Gastrocnemius medialis (tissue), 4 donors: Measurements from ENCODE around the gene FYB1. TPM values are rescaled to one million over a fixed set of nuclear protein-coding genes. Genes with fewer than 3 reads are reported as not detected.
"Not testable (repeated sequence)": the region's sequence is repeated elsewhere in the genome, so short reads cannot be mapped to it uniquely, and the experiment has no call there.

Experiments used
- ATAC-seq, 2 donors: fragments of 150-250 bp; one replicate each; pipeline ENCODE4 v1.9.1; 2016
- DNase-seq, 2 donors: peaks; one replicate each; pipeline ENCODE4 v3.0.0-alpha.2; 2019
- H3K27ac ChIP-seq, 4 donors: fragments of 200-600 bp; sonication (generic); 1 replicate in 1 of 4; 2 replicates in 3 of 4; pipeline ENCODE4 v1.5.1; 2016 to 2018; ENCODE audit warnings: mild to moderate bottlenecking in 2 of 4, moderate library complexity in 1 of 4
- H3K27me3 ChIP-seq, 3 donors: fragments of 200-600 bp; sonication (generic) in 2 of 3; 1 replicate in 1 of 3; 2 replicates in 2 of 3; pipeline versions ENCODE4 v1.5.1 to v1.6.0; 2016 to 2019; ENCODE audit warnings: mild to moderate bottlenecking in 1 of 3, moderate library complexity in 1 of 3
- H3K36me3 ChIP-seq, 2 donors: fragments of 200-600 bp; sonication (generic) in 1 of 2; one replicate each; pipeline ENCODE4 v1.5.1; 2017 to 2018
- H3K4me1 ChIP-seq, 2 donors: fragments of 200-600 bp; sonication (generic) in 1 of 2; one replicate each; pipeline ENCODE4 v1.5.1; 2016 to 2017; ENCODE audit warnings: mild to moderate bottlenecking in 2 of 2
- H3K4me3 ChIP-seq, 4 donors: fragments of 200-600 bp; sonication (generic) in 3 of 4; 1 replicate in 1 of 4; 2 replicates in 3 of 4; pipeline ENCODE4 v1.5.1; 2016 to 2019; ENCODE audit warnings: mild to moderate bottlenecking in 2 of 4
- H3K9me3 ChIP-seq, 3 donors: fragments of 200-600 bp; sonication (generic) in 2 of 3; 1 replicate in 1 of 3; 2 replicates in 2 of 3; pipeline ENCODE4 v1.5.1; 2016 to 2019
- POLR2A ChIP-seq, 2 donors: fragments of 450-650 bp; IDR thresholded peaks; one replicate each; pipeline ENCODE4 v1.6.1; 2017; ENCODE audit warnings: antibody characterized with exemption in 2 of 2, mild to moderate bottlenecking in 2 of 2, moderate library complexity in 2 of 2
- in situ Hi-C, 4 donors: fragments of 200-750 bp; cut with MboI; loops; one replicate each; pipeline versions ENCODE4 v1.15.0 to v1.8.0; 2017; ENCODE audit warnings: low sequenced_read_pairs in 4 of 4
- intact Hi-C: fragments of 100-400 bp; cut with DNase I; formaldehyde crosslinking; loops from one replicate; pipeline ENCODE4 v1.15.1; 2023; ENCODE audit warnings: low total_unique reads
- total RNA-seq, 4 donors: library from RNA; depleted of rRNA; stranded (reverse); fragments of >200 nt; gene quantifications; one replicate each; pipeline versions ENCODE4 v1.1.0 to v1.2.3, GENCODE V29; 2016
- TF ChIP-seq, protein P1 (sequence below), 5 experiments: fragments of 450-650 bp in 3 of 5; fragments of 200-600 bp in 2 of 5; sonication (generic) in 2 of 5; IDR thresholded peaks in 4 of 5; conservative IDR thresholded peaks in 1 of 5; 1 replicate in 4 of 5; 2 replicates in 1 of 5; pipeline ENCODE4 v1.5.1; 2016 to 2019; ENCODE audit warnings: antibody characterized with exemption in 5 of 5, mild to moderate bottlenecking in 3 of 5, moderate library complexity in 3 of 5

Gene FYB1
- total RNA-seq, 4 donors from 2014 or later: 1.1 to 5.6 (median 2.6) TPM

DNA sequence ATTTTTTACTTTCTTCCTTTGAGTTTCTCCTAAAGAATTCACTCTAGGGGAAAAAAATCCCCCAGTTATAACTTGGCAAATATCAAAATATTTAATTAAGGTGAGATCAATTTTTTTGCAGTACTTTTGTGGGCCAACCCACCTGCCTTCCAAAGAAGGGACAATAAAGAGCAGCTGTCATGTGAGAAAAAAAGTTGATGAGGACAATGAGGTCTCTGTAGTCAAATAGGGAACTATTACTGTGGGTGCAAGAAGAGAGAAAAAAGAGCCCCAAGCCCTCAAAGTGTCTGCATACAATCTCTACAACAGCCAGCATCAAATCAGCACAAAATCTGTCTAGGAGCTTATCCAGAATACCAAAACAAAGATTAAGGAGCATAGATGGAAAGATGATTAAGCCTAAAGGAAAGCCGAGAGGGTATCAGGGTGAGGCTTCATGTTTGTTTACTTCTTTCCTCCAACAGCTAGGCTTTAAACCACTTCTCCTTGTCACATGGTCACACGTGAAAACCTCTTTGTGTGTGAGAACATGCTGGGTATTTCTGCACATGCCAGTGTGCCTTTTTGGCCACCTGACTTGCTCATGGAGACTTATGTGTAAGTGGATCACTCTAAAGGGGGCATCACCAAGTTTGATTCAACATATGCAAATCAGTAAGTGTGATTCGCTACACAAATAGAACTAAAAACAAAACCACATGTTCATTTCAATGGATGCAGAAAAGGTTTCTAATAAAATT is 19.2 kb upstream of the FYB1 start:
- Histone ChIP-seq H3K27me3 (no peaks in the 10 kb centered on the region), H3K4me1 (no peaks in the 10 kb centered on the region), H3K27ac (no peak overlapping the region), H3K9me3 (no peaks in the 10 kb centered on the region), H3K36me3 (no peaks in the 10 kb centered on the region), H3K4me3 (no peak overlapping the region)
- in situ Hi-C loops: no loop called here
- TF ChIP-seq POLR2A (IDR thresholded peaks at IDR 0.05): no peak
- TF ChIP-seq, protein P1, sequence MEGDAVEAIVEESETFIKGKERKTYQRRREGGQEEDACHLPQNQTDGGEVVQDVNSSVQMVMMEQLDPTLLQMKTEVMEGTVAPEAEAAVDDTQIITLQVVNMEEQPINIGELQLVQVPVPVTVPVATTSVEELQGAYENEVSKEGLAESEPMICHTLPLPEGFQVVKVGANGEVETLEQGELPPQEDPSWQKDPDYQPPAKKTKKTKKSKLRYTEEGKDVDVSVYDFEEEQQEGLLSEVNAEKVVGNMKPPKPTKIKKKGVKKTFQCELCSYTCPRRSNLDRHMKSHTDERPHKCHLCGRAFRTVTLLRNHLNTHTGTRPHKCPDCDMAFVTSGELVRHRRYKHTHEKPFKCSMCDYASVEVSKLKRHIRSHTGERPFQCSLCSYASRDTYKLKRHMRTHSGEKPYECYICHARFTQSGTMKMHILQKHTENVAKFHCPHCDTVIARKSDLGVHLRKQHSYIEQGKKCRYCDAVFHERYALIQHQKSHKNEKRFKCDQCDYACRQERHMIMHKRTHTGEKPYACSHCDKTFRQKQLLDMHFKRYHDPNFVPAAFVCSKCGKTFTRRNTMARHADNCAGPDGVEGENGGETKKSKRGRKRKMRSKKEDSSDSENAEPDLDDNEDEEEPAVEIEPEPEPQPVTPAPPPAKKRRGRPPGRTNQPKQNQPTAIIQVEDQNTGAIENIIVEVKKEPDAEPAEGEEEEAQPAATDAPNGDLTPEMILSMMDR (IDR thresholded peaks at IDR 0.05 in 4 of 5, conservative IDR thresholded peaks at IDR 0.05 in 1 of 5): no peak
- no peak for DNase-seq
- intact Hi-C loops: no loop called here
- no peak for ATAC-seq

DNA sequence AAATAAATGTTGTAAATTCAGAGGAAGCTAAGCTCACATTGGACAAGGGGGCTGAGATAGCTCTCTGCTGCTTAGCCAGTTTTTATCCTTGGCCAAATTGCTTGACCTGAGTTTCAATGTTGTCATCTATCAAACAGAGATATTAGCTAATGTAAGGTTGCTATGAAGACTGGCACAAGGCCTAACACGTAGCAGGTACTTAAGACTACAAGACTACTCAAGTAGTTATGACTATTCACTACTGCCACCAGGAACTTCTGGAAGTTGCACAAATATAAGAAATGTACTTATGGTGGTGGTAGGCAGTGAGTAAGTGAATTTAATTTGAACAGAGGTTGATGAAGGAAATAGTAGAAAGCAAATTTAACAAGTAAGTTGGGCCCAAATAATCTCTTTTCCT is 17.4 kb upstream of the FYB1 start:
- intact Hi-C loops (no loop called here), in situ Hi-C loops (no loop called here)
- Histone ChIP-seq H3K36me3 (no peaks in the 10 kb centered on the region), H3K27me3 (no peaks in the 10 kb centered on the region), H3K4me3 (no peak overlapping the region), H3K9me3 (no peaks in the 10 kb centered on the region), H3K4me1 (no peaks in the 10 kb centered on the region), H3K27ac (no peak overlapping the region)
- no peak for TF ChIP-seq POLR2A (IDR thresholded peaks at IDR 0.05)
- TF ChIP-seq, protein P1 (IDR thresholded peaks at IDR 0.05 in 4 of 5, conservative IDR thresholded peaks at IDR 0.05 in 1 of 5): no peak
- ATAC-seq (no peak), DNase-seq (no peak)

DNA sequence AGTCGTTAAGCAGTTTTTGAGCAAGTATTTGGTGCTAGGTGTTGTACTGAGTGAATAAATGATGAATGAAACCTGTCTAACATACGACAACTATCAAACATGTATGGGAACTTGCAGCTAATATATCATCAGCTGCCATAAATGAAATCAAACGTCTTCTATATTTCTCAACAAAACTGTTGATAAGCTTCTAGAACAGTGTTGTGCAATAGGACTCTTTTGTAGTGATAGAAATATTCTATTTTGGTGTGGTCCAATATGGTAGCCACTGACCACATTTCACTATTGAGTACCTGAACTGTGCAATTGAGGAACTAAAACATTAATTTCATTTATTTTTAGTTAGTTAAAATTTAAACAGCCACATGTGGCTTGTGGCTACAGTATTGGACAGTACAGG is 16.3 kb upstream of the FYB1 start:
- in situ Hi-C loops (no loop called here), intact Hi-C loops (no loop called here)
- H3K27me3 ChIP-seq: no peaks in the 10 kb centered on the region
- no peak overlapping the region for H3K27ac ChIP-seq
- no peak for TF ChIP-seq POLR2A (IDR thresholded peaks at IDR 0.05)
- TF ChIP-seq, protein P1 (IDR thresholded peaks at IDR 0.05 in 4 of 5, conservative IDR thresholded peaks at IDR 0.05 in 1 of 5): no peak
- ATAC-seq (no peak), DNase-seq (no peak)
- H3K36me3 ChIP-seq: no peaks in the 10 kb centered on the region
- no peaks in the 10 kb centered on the region for H3K9me3 ChIP-seq
- no peak overlapping the region for H3K4me3 ChIP-seq
- no peaks in the 10 kb centered on the region for H3K4me1 ChIP-seq

DNA sequence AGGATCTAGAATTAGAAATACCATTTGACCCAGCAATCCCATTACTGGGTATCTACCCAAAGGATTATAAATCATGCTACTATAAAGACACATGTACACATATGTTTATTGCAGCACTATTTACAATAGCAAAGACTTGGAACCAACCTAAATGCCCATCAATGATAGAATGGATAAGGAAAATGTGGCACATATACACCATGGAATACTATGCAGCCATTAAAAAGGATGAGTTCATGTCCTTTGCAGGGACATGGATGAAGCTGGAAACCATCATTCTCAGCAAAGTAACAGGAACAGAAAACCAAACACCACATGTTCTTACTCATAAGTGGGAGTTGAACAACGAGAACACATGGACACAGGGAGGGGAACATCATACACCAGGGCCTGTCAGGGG is 15.1 kb upstream of the FYB1 start:
- H3K36me3 ChIP-seq, H3K4me1 ChIP-seq, H3K27ac ChIP-seq, ATAC-seq, H3K9me3 ChIP-seq, H3K4me3 ChIP-seq, H3K27me3 ChIP-seq, intact Hi-C loops, DNase-seq, in situ Hi-C loops: not testable (repeated sequence)

DNA sequence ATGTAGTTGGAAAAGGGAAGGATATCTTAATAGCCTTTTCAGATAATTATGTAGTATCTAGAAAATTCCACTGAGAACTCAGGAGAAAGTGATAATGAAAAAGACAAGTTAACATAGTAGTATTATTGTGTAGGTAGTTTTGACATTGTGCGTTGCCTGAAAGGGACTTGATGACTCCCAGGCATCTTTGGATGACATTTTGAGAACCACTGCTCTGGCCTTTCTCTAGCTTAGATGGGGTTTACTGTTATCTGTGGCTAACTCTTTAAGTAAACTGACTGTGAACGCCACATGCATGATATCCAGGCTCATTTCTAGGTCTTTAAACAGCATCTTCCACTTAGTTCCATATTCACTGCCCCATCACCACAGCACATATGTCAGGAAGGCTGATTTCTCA is 14.4 kb upstream of the FYB1 start:
- no peaks in the 10 kb centered on the region for H3K4me1 ChIP-seq
- no peak for ATAC-seq
- no peak for TF ChIP-seq POLR2A (IDR thresholded peaks at IDR 0.05)
- TF ChIP-seq, protein P1 (IDR thresholded peaks at IDR 0.05 in 4 of 5, conservative IDR thresholded peaks at IDR 0.05 in 1 of 5): no peak

More for the DNA sequence above, 14.4 kb upstream of the FYB1 start:
- Histone ChIP-seq H3K4me3 (no peak overlapping the region), H3K27me3 (no peaks in the 10 kb centered on the region), H3K36me3 (no peaks in the 10 kb centered on the region), H3K9me3 (no peaks in the 10 kb centered on the region), H3K27ac (no peak overlapping the region)
- no peak for DNase-seq
- intact Hi-C loops (no loop called here), in situ Hi-C loops (no loop called here)
